CD4-positive, alpha-beta T cell (primary cell): ENCODE measurements around the gene RAB11FIP3. TPM values are rescaled to one million over a fixed set of nuclear protein-coding genes. Genes with fewer than 3 reads are reported as not detected.

ENCODE experiments used
- ATAC-seq: fragments of 200-7000 bp; cut with Tn5 transposase; one replicate; pipeline ENCODE4 v1.10.0; 2022; ENCODE audit warnings: mild to moderate bottlenecking; ENCODE audit not compliant: poor library complexity
- CTCF ChIA-PET: fragments of 350-600 bp; sonication (Branson Sonifier 250); formaldehyde crosslinking; loops from one replicate; lab custom pipeline; 2021; ENCODE audit warnings: antibody characterized with exemption, inconsistent platforms; lab: Charles Lee
- POLR2A ChIA-PET: fragments of 350-600 bp; sonication (Branson Sonifier 250); formaldehyde crosslinking; loops from one replicate; lab custom pipeline; 2021; ENCODE audit warnings: antibody characterized with exemption, inconsistent platforms; lab: Charles Lee
- DNase-seq, 14 experiments: peaks; one replicate each; pipeline ENCODE4 v3.0.0-alpha.2; 2013 to 2020; ENCODE audit warnings: mixed read lengths in 2 of 14
- H3K27ac ChIP-seq, 2 donors: one replicate each; pipeline versions ENCODE4 v1.5.1 to v1.7.0; 2013; ENCODE audit warnings: low read length in 2 of 2, low read depth in 1 of 2, mild to moderate bottlenecking in 1 of 2
- H3K27me3 ChIP-seq, 2 experiments: 1 replicate in 1 of 2; 2 replicates in 1 of 2; pipeline versions ENCODE4 v1.6.1 to v1.7.0; 2013; ENCODE audit warnings: low read length in 2 of 2, control low read depth in 1 of 2, mild to moderate bottlenecking in 1 of 2, moderate library complexity in 1 of 2; ENCODE audit not compliant: insufficient read depth in 2 of 2, control insufficient read depth in 1 of 2
- H3K36me3 ChIP-seq: one replicate; pipeline ENCODE4 v1.6.1; 2013; ENCODE audit warnings: low read length, control low read depth; ENCODE audit not compliant: insufficient read depth
- H3K4me1 ChIP-seq: one replicate; pipeline ENCODE4 v1.6.1; 2013; ENCODE audit warnings: low read length, control low read depth; ENCODE audit not compliant: insufficient read depth
- H3K4me3 ChIP-seq: one replicate; pipeline ENCODE4 v1.5.1; 2013; ENCODE audit warnings: mild to moderate bottlenecking, low read length, moderate library complexity
- H3K9me3 ChIP-seq, 2 experiments: 1 replicate in 1 of 2; 2 replicates in 1 of 2; pipeline versions ENCODE4 v1.6.1 to v1.7.0; 2013; ENCODE audit warnings: low read length in 2 of 2, mild to moderate bottlenecking in 2 of 2, control low read depth in 1 of 2, moderate library complexity in 1 of 2; ENCODE audit not compliant: control insufficient read depth in 1 of 2, insufficient read depth in 1 of 2
- H3K27ac Mint-ChIP-seq: one replicate; pipeline ENCODE4 v1.8.0; 2020; ENCODE audit warnings: mixed read lengths
- H3K27me3 Mint-ChIP-seq: one replicate; pipeline ENCODE4 v1.8.0; 2021; ENCODE audit warnings: mixed read lengths
- H3K36me3 Mint-ChIP-seq: one replicate; pipeline ENCODE4 v1.8.0; 2021; ENCODE audit warnings: low read depth, mixed read lengths
- H3K4me1 Mint-ChIP-seq: one replicate; pipeline ENCODE4 v1.8.0; 2021; ENCODE audit warnings: low read depth, mixed read lengths
- H3K4me3 Mint-ChIP-seq: one replicate; pipeline ENCODE4 v1.8.0; 2020; ENCODE audit warnings: mild to moderate bottlenecking, mixed read lengths
- H3K9me3 Mint-ChIP-seq: one replicate; pipeline ENCODE4 v1.8.0; 2020; ENCODE audit warnings: mixed read lengths
- CTCF ChIP-seq: fragments of 200-600 bp; IDR thresholded peaks from one replicate; pipeline ENCODE4 v1.8.0; 2022; ENCODE audit warnings: antibody characterized with exemption, mild to moderate bottlenecking
- intact Hi-C, 2 experiments: fragments of 100-400 bp; cut with DNase I in 1 of 2; cut with micrococcal nuclease in 1 of 2; formaldehyde crosslinking; loops; one replicate each; pipeline versions ENCODE4 v1.15.1 to v1.9.0; 2023 to 2025; cut with DNase I, micrococcal nuclease
- total RNA-seq, 174 experiments: library from RNA in 2 of 174; stranded (reverse) in 2 of 174; gene quantifications; one replicate each; pipeline ENCODE4 v1.2.3 and lab custom pipeline; 2021 to 2026

RAB11FIP3 gene
- total RNA-seq, 2 experiments from 2014 or later, result 28.4 to 29.0 TPM

- Histone ChIP-seq H3K4me3 (no peak overlapping the region), H3K9me3 (no peaks in the 10 kb centered on the region), H3K36me3 (peaks cover 20% of the 10 kb centered on the region), H3K4me1 (peaks cover 9% of the 10 kb centered on the region), H3K27ac (no peak overlapping the region), H3K27me3 (no peaks in the 10 kb centered on the region)
- POLR2A ChIA-PET, result no interaction called here
- no peaks in the 10 kb centered on the region for H3K9me3 Mint-ChIP-seq
- DNase-seq (no peak), ATAC-seq (no peak)
- CTCF ChIA-PET, result no interaction called here
- no peaks in the 10 kb centered on the region for H3K4me1 Mint-ChIP-seq
- no peaks in the 10 kb centered on the region for H3K36me3 Mint-ChIP-seq
- intact Hi-C loops, result no loop called here
- no peaks in the 10 kb centered on the region for H3K27me3 Mint-ChIP-seq
- no peak for TF ChIP-seq CTCF
- H3K4me3 Mint-ChIP-seq, result no peak overlapping the region
- H3K27ac Mint-ChIP-seq, result no peak overlapping the region
Measured at GRCh38 chr16:552171-552570, 126.7 kb downstream of the RAB11FIP3 start.

- Histone ChIP-seq H3K27ac (no peak overlapping the region), H3K27me3 (peaks cover 4 to 5% of the 10 kb centered on the region in 2 experiments), H3K9me3 (peaks cover 0 to 3% of the 10 kb centered on the region in 2 experiments), H3K4me1 (no peaks in the 10 kb centered on the region), H3K36me3 (peaks cover 19% of the 10 kb centered on the region), H3K4me3 (no peak overlapping the region)
- CTCF ChIA-PET, result no interaction called here
- Mint-ChIP-seq H3K4me3 (no peak overlapping the region), H3K27ac (no peak overlapping the region), H3K27me3 (peaks cover 6% of the 10 kb centered on the region), H3K9me3 (no peaks in the 10 kb centered on the region), H3K4me1 (no peaks in the 10 kb centered on the region), H3K36me3 (no peaks in the 10 kb centered on the region)
- POLR2A ChIA-PET, result no interaction called here
- intact Hi-C loops, result no loop called here
- DNase-seq (no peak), ATAC-seq (no peak)
- no peak for TF ChIP-seq CTCF
Measured at GRCh38 chr16:553601-554296, 128.3 kb downstream of the RAB11FIP3 start.

GRCh38 chr16:554297-554621, 128.8 kb downstream of the RAB11FIP3 start:
- H3K27me3 ChIP-seq, result peaks cover 6 to 10% of the 10 kb centered on the region in 2 experiments
- no peak for TF ChIP-seq CTCF
- H3K4me3 ChIP-seq, result no peak overlapping the region
- CTCF ChIA-PET, result no interaction called here
- intact Hi-C loops, result no loop called here
- Mint-ChIP-seq H3K9me3 (no peaks in the 10 kb centered on the region), H3K4me3 (no peak overlapping the region), H3K27ac (no peak overlapping the region), H3K36me3 (no peaks in the 10 kb centered on the region), H3K4me1 (no peaks in the 10 kb centered on the region), H3K27me3 (peaks cover 6% of the 10 kb centered on the region)
- H3K4me1 ChIP-seq, result no peaks in the 10 kb centered on the region
- POLR2A ChIA-PET, result no interaction called here
- peaks cover 18% of the 10 kb centered on the region for H3K36me3 ChIP-seq
- DNase-seq (no peak), ATAC-seq (no peak)
- peaks cover 0 to 9% of the 10 kb centered on the region in 2 experiments for H3K9me3 ChIP-seq
- H3K27ac ChIP-seq, result no peak overlapping the region
